ENCODE data around the gene CMYA5. TPM values are rescaled to one million over a fixed set of nuclear protein-coding genes. Genes with fewer than 3 reads are reported as not detected.

Gene CMYA5
- total and polyA plus RNA-seq, 4 donors = 1.3 to 2.9 (median 2.0) TPM

- WGBS = 76% methylated on average over 1 of the region's 1 CpG
These were observed 112.8 kb downstream of the CMYA5 start for GRCh38 chr5:79802406-79802805.

GRCh38 chr5:79803007-79803406 lies 113.4 kb downstream of the CMYA5 start:
- TF ChIP-seq ZBTB33 (IDR thresholded peaks at IDR 0.05) (no peak), YY1 (IDR thresholded peaks at IDR 0.05) (no peak), EGR1 (IDR thresholded peaks at IDR 0.05; ENCODE audit: low read depth in 2 of 2) (no peak), FOXA2 (IDR thresholded peaks at IDR 0.05) (no peak), RXRA (IDR thresholded peaks at IDR 0.05) (no peak), RAD21 (IDR thresholded peaks at IDR 0.05) (no peak), NR2F2 (IDR thresholded peaks at IDR 0.05) (no peak), JUND (IDR thresholded peaks at IDR 0.05) (no peak), FOXA1 (IDR thresholded peaks at IDR 0.05) (no peak), GABPA (IDR thresholded peaks at IDR 0.05 in 1 of 2, conservative IDR thresholded peaks at IDR 0.05 in 1 of 2) (no peak), TAF1 (conservative IDR thresholded peaks at IDR 0.05) (no peak)

More at GRCh38 chr5:79802406-79802805, 112.8 kb downstream of the CMYA5 start:
- peaks cover 0 to 3% (median 0%) of the 10 kb centered on the region in 4 donors for H3K4me1 ChIP-seq (ENCODE audit: control insufficient read depth in 4 of 4, insufficient read depth in 4 of 4, low read length in 3 of 4)
- H3K27ac ChIP-seq (ENCODE audit: low read depth in 1 of 2, low read length in 2 of 2) = no peak overlapping the region
- no peak overlapping the region for H3K4me3 ChIP-seq (ENCODE audit: low read depth in 1 of 3, low read length in 3 of 3)
- TF ChIP-seq SP1 (IDR thresholded peaks at IDR 0.05) (no peak), JUND (IDR thresholded peaks at IDR 0.05) (no peak)
- H3K9me3 ChIP-seq (ENCODE audit: control insufficient read depth in 4 of 4, low read length in 3 of 4) = no peaks in the 10 kb centered on the region
- no peaks in the 10 kb centered on the region for H3K27me3 ChIP-seq (ENCODE audit: control insufficient read depth in 4 of 4, insufficient read depth in 4 of 4, low read length in 3 of 4)
- DNase-seq (ENCODE audit: low spot score) = no peak
- H3K36me3 ChIP-seq (ENCODE audit: control insufficient read depth in 4 of 4, insufficient read depth in 3 of 4, low read depth in 1 of 4, low read length in 3 of 4) = peaks cover 0 to 2% (median 0%) of the 10 kb centered on the region in 4 donors
- H3K9ac ChIP-seq (ENCODE audit: low read depth in 1 of 2, low read length in 2 of 2) = no peak overlapping the region

GRCh38 chr5:79806741-79807140 lies 117.1 kb downstream of the CMYA5 start:
- no peak for DNase-seq (ENCODE audit: low spot score)
- WGBS = 69% methylated on average over 3 of the region's 3 CpGs
- Histone ChIP-seq H3K4me1 (ENCODE audit: control insufficient read depth in 4 of 4, insufficient read depth in 4 of 4, low read length in 3 of 4) (peaks cover 0 to 3% (median 0%) of the 10 kb centered on the region in 4 donors), H3K9ac (ENCODE audit: low read depth in 1 of 2, low read length in 2 of 2) (no peak overlapping the region), H3K36me3 (ENCODE audit: control insufficient read depth in 4 of 4, insufficient read depth in 3 of 4, low read depth in 1 of 4, low read length in 3 of 4) (no peaks in the 10 kb centered on the region), H3K9me3 (ENCODE audit: control insufficient read depth in 4 of 4, low read length in 3 of 4) (no peaks in the 10 kb centered on the region), H3K27me3 (ENCODE audit: control insufficient read depth in 4 of 4, insufficient read depth in 4 of 4, low read length in 3 of 4) (no peaks in the 10 kb centered on the region), H3K27ac (ENCODE audit: low read depth in 1 of 2, low read length in 2 of 2) (no peak overlapping the region), H3K4me3 (ENCODE audit: low read depth in 1 of 3, low read length in 3 of 3) (no peak overlapping the region)
- TF ChIP-seq FOXA2 (IDR thresholded peaks at IDR 0.05) (no peak), EGR1 (IDR thresholded peaks at IDR 0.05; ENCODE audit: low read depth in 2 of 2) (no peak), CTCF (IDR thresholded peaks at IDR 0.05; ENCODE audit: low read depth, low read length, missing input control) (no peak), HNF4G (IDR thresholded peaks at IDR 0.05) (no peak), RAD21 (IDR thresholded peaks at IDR 0.05) (no peak), JUND (IDR thresholded peaks at IDR 0.05) (no peak), YY1 (IDR thresholded peaks at IDR 0.05) (no peak), HNF4A (conservative IDR thresholded peaks at IDR 0.05) (no peak), FOXA1 (IDR thresholded peaks at IDR 0.05) (no peak)

More at GRCh38 chr5:79803007-79803406, 113.4 kb downstream of the CMYA5 start:
- Histone ChIP-seq H3K4me1 (ENCODE audit: control insufficient read depth in 4 of 4, insufficient read depth in 4 of 4, low read length in 3 of 4) (peaks cover 0 to 3% (median 0%) of the 10 kb centered on the region in 4 donors), H3K9me3 (ENCODE audit: control insufficient read depth in 4 of 4, low read length in 3 of 4) (no peaks in the 10 kb centered on the region), H3K9ac (ENCODE audit: low read depth in 1 of 2, low read length in 2 of 2) (no peak overlapping the region), H3K27ac (ENCODE audit: low read depth in 1 of 2, low read length in 2 of 2) (no peak overlapping the region), H3K4me3 (ENCODE audit: low read depth in 1 of 3, low read length in 3 of 3) (no peak overlapping the region), H3K27me3 (ENCODE audit: control insufficient read depth in 4 of 4, insufficient read depth in 4 of 4, low read length in 3 of 4) (no peaks in the 10 kb centered on the region), H3K36me3 (ENCODE audit: control insufficient read depth in 4 of 4, insufficient read depth in 3 of 4, low read depth in 1 of 4, low read length in 3 of 4) (peaks cover 0 to 2% (median 0%) of the 10 kb centered on the region in 4 donors)
- WGBS = 69% methylated on average over 2 of the region's 2 CpGs
- no peak for DNase-seq (ENCODE audit: low spot score)
